ENCODE measurements around the gene DSCAML1.

GRCh38 chr11:117643606-117644300 is 153.3 kb downstream of the DSCAML1 start:
- TF ChIP-seq CSRNP3 (CRISPR knock-in tag; IDR thresholded peaks at IDR 0.05) (no peak), SNAI2 (CRISPR knock-in tag; IDR thresholded peaks at IDR 0.05) (no peak), OSR1 (CRISPR knock-in tag; IDR thresholded peaks at IDR 0.05) (no peak), TSHZ2 (CRISPR knock-in tag; IDR thresholded peaks at IDR 0.05) (no peak), RARB (CRISPR knock-in tag; IDR thresholded peaks at IDR 0.05) (no peak), TCF4 (CRISPR knock-in tag; IDR thresholded peaks at IDR 0.05; ENCODE audit: borderline replicate concordance) (no peak), PATZ1 (CRISPR knock-in tag; IDR thresholded peaks at IDR 0.05; ENCODE audit: borderline replicate concordance) (no peak), TOX (CRISPR knock-in tag; IDR thresholded peaks at IDR 0.05; ENCODE audit: borderline replicate concordance) (no peak)

Data from SK-N-SH treated with all-trans-retinoic acid at 6 μM for 48 hours (cell line).